H1 (cell line): ENCODE measurements around the gene HJURP. TPM values are rescaled to one million over a fixed set of nuclear protein-coding genes. Genes with fewer than 3 reads are reported as not detected.
A peak's percentile ranks its signal among the peaks of the same experiment; 100 is the strongest.

ENCODE experiments used
- CTCF ChIA-PET: fragments of 300-600 bp; sonication (Branson Sonifier 250); formaldehyde crosslinking; loops from one replicate; lab custom pipeline; 2021; ENCODE audit not compliant: partially characterized antibody; lab: Charles Lee
- POLR2A ChIA-PET: fragments of 300-600 bp; sonication (Branson Sonifier 250); formaldehyde crosslinking; loops from one replicate; lab custom pipeline; 2021; ENCODE audit warnings: inconsistent platforms; ENCODE audit not compliant: partially characterized antibody; lab: Charles Lee
- DNase-seq, 2 experiments: peaks; one replicate each; pipeline versions ENCODE4 v3.0.0 to v3.0.0-alpha.2; 2010 to 2022; ENCODE audit warnings: low spot score in 2 of 2, low read depth in 1 of 2, mixed read lengths in 1 of 2
- FAIRE-seq: peaks from 2 replicates; lab custom pipeline; 2011; peaks lifted over from hg19 to GRCh38; lab: Jason Lieb, UNC
- H2AFZ ChIP-seq: 2 replicates; pipeline ENCODE4 v1.8.1; 2012; ENCODE audit warnings: low read length, inconsistent platforms
- H2AK5ac ChIP-seq: 2 replicates; pipeline ENCODE4 v1.6.1; 2013; ENCODE audit warnings: low read depth, low read length
- H2BK120ac ChIP-seq: replicated peaks from 2 replicates; pipeline ENCODE3; 2013; ENCODE audit warnings: low read depth, low read length, inconsistent platforms
- H2BK12ac ChIP-seq: 2 replicates; pipeline ENCODE4 v1.6.1; 2013; ENCODE audit warnings: low read depth, low read length
- H2BK15ac ChIP-seq: 2 replicates; pipeline ENCODE4 v1.6.1; 2013; ENCODE audit warnings: low read length
- H2BK20ac ChIP-seq: 2 replicates; pipeline ENCODE4 v1.6.1; 2013; ENCODE audit warnings: low read length
- H2BK5ac ChIP-seq: 2 replicates; pipeline ENCODE4 v1.6.1; 2013; ENCODE audit warnings: low read depth, low read length
- H3K14ac ChIP-seq: 2 replicates; pipeline ENCODE4 v1.6.1; 2013; ENCODE audit warnings: inconsistent platforms; ENCODE audit not compliant: insufficient read length
- H3K18ac ChIP-seq: 2 replicates; pipeline ENCODE4 v1.6.1; 2013; ENCODE audit warnings: low read length; ENCODE audit errors: extremely low read depth
- H3K23ac ChIP-seq: 2 replicates; pipeline ENCODE4 v1.6.1; 2013; ENCODE audit warnings: inconsistent platforms; ENCODE audit not compliant: insufficient read length
- H3K23me2 ChIP-seq: 2 replicates; pipeline ENCODE4 v1.6.1; 2013; ENCODE audit warnings: low read depth, low read length
- H3K27ac ChIP-seq: 2 replicates; pipeline ENCODE4 v1.6.1; 2011; ENCODE audit warnings: low read depth, low read length, inconsistent platforms
- H3K27me3 ChIP-seq, 4 experiments: replicated peaks in 1 of 4; 1 replicate in 1 of 4; 2 replicates in 3 of 4; pipeline versions ENCODE4 v1.6.1 to v1.8.1; 2011 to 2013; ENCODE audit warnings: low read length in 3 of 4, mild to moderate bottlenecking in 3 of 4, inconsistent platforms in 2 of 4, mixed read lengths in 2 of 4, moderate library complexity in 1 of 4; ENCODE audit not compliant: control insufficient read depth in 3 of 4, insufficient read depth in 3 of 4; ENCODE audit errors: extremely low read depth in 1 of 4
- H3K36me3 ChIP-seq, 4 experiments: 2 replicates each; pipeline versions ENCODE4 v1.6.1 to v1.8.1; 2011 to 2013; ENCODE audit warnings: mild to moderate bottlenecking in 4 of 4, low read length in 3 of 4, moderate library complexity in 2 of 4, control low read depth in 1 of 4, inconsistent platforms in 1 of 4; ENCODE audit not compliant: insufficient read depth in 4 of 4, control insufficient read depth in 2 of 4
- H3K4ac ChIP-seq: replicated peaks from 2 replicates; pipeline ENCODE3; 2013; ENCODE audit warnings: low read length, low read depth, mixed read lengths, inconsistent platforms; ENCODE audit not compliant: insufficient read length
- H3K4me1 ChIP-seq, 4 experiments: replicated peaks in 1 of 4; 1 replicate in 1 of 4; 2 replicates in 3 of 4; pipeline versions ENCODE4 v1.6.1 to v1.8.1; 2011 to 2013; ENCODE audit warnings: low read length in 3 of 4, inconsistent platforms in 2 of 4, mixed read lengths in 1 of 4; ENCODE audit not compliant: insufficient read depth in 4 of 4, control insufficient read depth in 3 of 4
- H3K4me2 ChIP-seq, 2 experiments: 2 replicates each; pipeline versions ENCODE4 v1.6.1 to v1.8.1; 2011 to 2013; ENCODE audit warnings: low read depth in 2 of 2, low read length in 2 of 2, control low read depth in 1 of 2, inconsistent platforms in 1 of 2, mild to moderate bottlenecking in 1 of 2; ENCODE audit not compliant: insufficient read depth in 1 of 2
- H3K4me3 ChIP-seq, 4 experiments: fragments of 200-600, 300-600 bp in 1 of 4; sonication (generic), shearing (Covaris generic), sonication (Bioruptor Twin) in 1 of 4; 2 replicates each; pipeline versions ENCODE4 v1.5.1 to v1.8.1; 2011 to 2016; ENCODE audit warnings: low read length in 4 of 4, low read depth in 3 of 4, control low read depth in 2 of 4, inconsistent platforms in 2 of 4, mild to moderate bottlenecking in 2 of 4, mixed read lengths in 1 of 4, moderate library complexity in 1 of 4; ENCODE audit not compliant: insufficient read depth in 2 of 4; ENCODE audit errors: extremely low read depth in 1 of 4
- H3K56ac ChIP-seq: replicated peaks from 2 replicates; pipeline ENCODE3; 2013; ENCODE audit warnings: low read depth, mild to moderate bottlenecking, mixed read lengths, low read length, inconsistent platforms; ENCODE audit not compliant: insufficient read length
- H3K79me1 ChIP-seq: 2 replicates; pipeline ENCODE4 v1.6.1; 2013; ENCODE audit warnings: low read depth, low read length, control low read depth
- H3K79me2 ChIP-seq, 2 experiments: 2 replicates each; pipeline versions ENCODE4 v1.6.1 to v1.8.1; 2012 to 2013; ENCODE audit warnings: low read length in 2 of 2, mild to moderate bottlenecking in 2 of 2, inconsistent platforms in 1 of 2; ENCODE audit not compliant: insufficient read depth in 2 of 2, control insufficient read depth in 1 of 2
- H3K9ac ChIP-seq, 4 experiments: replicated peaks in 1 of 4; 1 replicate in 1 of 4; 2 replicates in 3 of 4; pipeline versions ENCODE4 v1.6.1 to v1.8.1; 2011 to 2013; ENCODE audit warnings: low read depth in 3 of 4, low read length in 3 of 4, control low read depth in 2 of 4, mild to moderate bottlenecking in 2 of 4, moderate library complexity in 2 of 4, inconsistent platforms in 1 of 4; ENCODE audit errors: extremely low read depth in 1 of 4
- H3K9me3 ChIP-seq, 2 experiments: 2 replicates each; pipeline versions ENCODE4 v1.6.1 to v1.8.1; 2012 to 2013; ENCODE audit warnings: mild to moderate bottlenecking in 2 of 2, moderate library complexity in 2 of 2, control low read depth in 1 of 2, inconsistent platforms in 1 of 2, low read depth in 1 of 2, low read length in 1 of 2, mixed read lengths in 1 of 2; ENCODE audit not compliant: insufficient read depth in 2 of 2
- H4K20me1 ChIP-seq, 2 experiments: replicated peaks in 1 of 2; 2 replicates each; pipeline versions ENCODE3 to v1.8.1; 2011 to 2013; ENCODE audit warnings: inconsistent platforms in 2 of 2, low read length in 2 of 2, mild to moderate bottlenecking in 1 of 2; ENCODE audit not compliant: insufficient read depth in 2 of 2, control insufficient read depth in 1 of 2
- H4K5ac ChIP-seq: 2 replicates; pipeline ENCODE4 v1.6.1; 2013; ENCODE audit warnings: low read length, low read depth, mixed read lengths, inconsistent platforms; ENCODE audit not compliant: insufficient read length
- H4K8ac ChIP-seq: 2 replicates; pipeline ENCODE4 v1.8.0; 2013; ENCODE audit warnings: mild to moderate bottlenecking, moderate library complexity, low read length, inconsistent platforms; ENCODE audit not compliant: insufficient read depth; ENCODE audit errors: extremely low read depth
- H4K91ac ChIP-seq: replicated peaks from 2 replicates; pipeline ENCODE3; 2013; ENCODE audit warnings: low read length, mixed read lengths, inconsistent platforms; ENCODE audit not compliant: insufficient read length
- BACH1 ChIP-seq: IDR thresholded peaks from 2 replicates; pipeline ENCODE4 v1.6.1; 2012; ENCODE audit warnings: low read length, improper control_type of control experiment
- CTCF ChIP-seq, 3 experiments: IDR thresholded peaks; 1 replicate in 2 of 3; 2 replicates in 1 of 3; pipeline versions ENCODE4 v1.5.1 to v1.6.1; 2011; ENCODE audit warnings: low read length in 3 of 3, mild to moderate bottlenecking in 3 of 3, inconsistent platforms in 2 of 3, low read depth in 1 of 3, moderate library complexity in 1 of 3; ENCODE audit not compliant: insufficient read depth in 1 of 3; ENCODE audit errors: control extremely low read depth in 1 of 3
- EGR1 ChIP-seq: IDR thresholded peaks from 2 replicates; pipeline ENCODE4 v1.6.1; 2011; ENCODE audit warnings: low read depth, low read length, borderline replicate concordance
- SIRT6 ChIP-seq: IDR thresholded peaks from one replicate; pipeline ENCODE4 v1.7.1; 2012; ENCODE audit warnings: low read length, inconsistent platforms
- WGBS, 2 experiments: shearing (Covaris generic) in 1 of 2; methylation state at CpG; one replicate each; pipeline versions ENCODE4 v1.1.6 to v1.1.7; 2013 to 2015; ENCODE audit warnings: low lambda C conversion rate in 2 of 2, mixed read lengths in 2 of 2, inconsistent platforms in 1 of 2, low coverage in 1 of 2, missing lambda C conversion rate in 1 of 2; ENCODE audit not compliant: insufficient replicate concordance in 2 of 2, insufficient coverage in 1 of 2, insufficient read length in 1 of 2; ENCODE audit errors: extremely low coverage in 1 of 2, missing lambda C conversion rate in 1 of 2; 5-methylcytosine and 5-hydroxymethylcytosine counted together
- long read RNA-seq, 2 experiments: library from RNA in 1 of 2; library from capped mRNA in 1 of 2; stranded (forward); transcript quantifications; one replicate each; pipeline ENCODE4 v2.0.0, GENCODE V29; 2021; ENCODE audit warnings: inconsistent platforms in 1 of 2
- polyA minus RNA-seq, 3 experiments: library from RNA; depleted of rRNA, polyadenylated mRNA; stranded (reverse); fragments of >200 nt; gene quantifications; 1 replicate in 2 of 3; 2 replicates in 1 of 3; pipeline ENCODE4 v1.2.3, GENCODE V29; 2011
- polyA plus RNA-seq, 7 experiments: library from polyadenylated mRNA; depleted of rRNA in 3 of 7; stranded (reverse) in 5 of 7; unstranded in 2 of 7; fragments of >200 nt in 5 of 7; fragments of 200-250 nt in 2 of 7; gene quantifications; 1 replicate in 5 of 7; 2 replicates in 1 of 7; 4 replicates in 1 of 7; pipeline versions ENCODE4 v1.2.1 to v1.2.3, GENCODE V29; 2011 to 2013; ENCODE audit warnings: missing spikeins in 2 of 7, mixed read lengths in 2 of 7
- total RNA-seq: library from RNA; stranded (reverse); fragmentation: NEBNext Ultra II Directional; extraction: Animal tissue kit (Norgen Biotek cat#: 25700); gene quantifications from 2 replicates; pipeline ENCODE4 v1.2.1, GENCODE V29; 2021

HJURP gene
- total RNA-seq (56.6 and 60.5 TPM in 2 replicates), polyA plus RNA-seq (2011; rRNA removed) (39.3 and 49.3 TPM in 2 replicates), polyA minus RNA-seq (2011; rRNA and poly(A)+ RNA removed) (157 and 160 TPM in 2 replicates)
- 50.9 TPM for polyA plus RNA-seq (2011; cell fraction: cytosol; rRNA removed)
- polyA plus RNA-seq (2011; cell fraction: nucleus; rRNA removed) = 97.3 TPM
- polyA plus RNA-seq (2012, experiment 1 of 2) = 37.8 to 45.6 TPM (median 39.2 TPM) in 4 replicates
- 9.4 TPM for polyA plus RNA-seq (2012, experiment 2 of 2)
- polyA plus RNA-seq (2013, experiment 1 of 2) = 42.7 TPM
- polyA plus RNA-seq (2013, experiment 2 of 2) = 40.0 TPM
- polyA minus RNA-seq (2011; cell fraction: cytosol; rRNA and poly(A)+ RNA removed) = 51.7 TPM
- 52.7 TPM for polyA minus RNA-seq (2011; cell fraction: nucleus; rRNA and poly(A)+ RNA removed)
- long read RNA-seq, experiment 1, transcript HJURP-202 (9 exons, 3,187 nt) = major isoform, 13 of 43 reads
- long read RNA-seq, experiment 1, partial matches to known transcripts = 28 of 43 reads
- long read RNA-seq, experiment 1, other reads (novel, unspliced or antisense) = 2 of 43 reads
- long read RNA-seq, experiment 2, transcript HJURP-202 (9 exons, 3,187 nt) = major isoform, 9 of 12 reads
- long read RNA-seq, experiment 2, partial matches to known transcripts = 2 of 12 reads
- long read RNA-seq, experiment 2, other reads (novel, unspliced or antisense) = 1 of 12 reads

GRCh38 chr2:233854241-233854981 lies at the start of gene HJURP:
TSS of gene HJURP (minus strand) at chr2:233854535. CDS start at chr2:233854500, 35 bp downstream.
- ChIA-PET CTCF (interaction anchor here (0.7 to 1.6 kb wide), 4 partner anchors 11 to 450 kb away, joined by 3 read pairs; no protein-coding TSS in a partner anchor), POLR2A (interaction anchor here (1.0 to 1.7 kb wide), 5 partner anchors 10 to 62 kb away, joined by 3 to 6 read pairs (median 3); no protein-coding TSS in a partner anchor)
- H3K4me2 ChIP-seq = peak within 1 kb of the TSS; percentile 87 to 94
- peaks cover 21 to 43% of the 10 kb centered on the region in 2 experiments for H3K79me2 ChIP-seq
- H3K4me1 ChIP-seq = peaks cover 0 to 5% (median 2%) of the 10 kb centered on the region in 4 experiments; a peak in 4 of 7 replicates
- peaks cover 3% of the 10 kb centered on the region; the same call in 1 of the 2 replicates for H3K79me1 ChIP-seq
- H3K27me3 ChIP-seq = no peaks in the 10 kb centered on the region; a peak in 1 of 7 replicates
- peaks cover 18 to 37% (median 20%) of the 10 kb centered on the region in 4 experiments for H3K36me3 ChIP-seq
- peak within 1 kb of the TSS; percentile 98 for H2BK5ac ChIP-seq
- peak within 1 kb of the TSS; percentile 86 for H4K91ac ChIP-seq
- WGBS, 2 experiments = 3% methylated on average over 51 of the region's 60 CpGs; no CpG with 5 or more reads in 1 of the 2 experiments
- no peak within 1 kb of the TSS for H3K23ac ChIP-seq
- H3K9me3 ChIP-seq = no peaks in the 10 kb centered on the region
- no peak within 1 kb of the TSS for H3K4ac ChIP-seq
- peak within 1 kb of the TSS; percentile 52 to 89 (median 72) for H3K9ac ChIP-seq
- H3K23me2 ChIP-seq = peaks cover 7% of the 10 kb centered on the region
- no peak within 1 kb of the TSS for H2BK120ac ChIP-seq
- no peak within 1 kb of the TSS for H2BK20ac ChIP-seq
- H3K4me3 ChIP-seq = peak within 1 kb of the TSS; percentile 92 to 99 (median 96)
- H3K14ac ChIP-seq = no peak within 1 kb of the TSS
- peak; percentile 39 for FAIRE-seq
- peak within 1 kb of the TSS; percentile 88 for H3K56ac ChIP-seq
- H4K8ac ChIP-seq = peak within 1 kb of the TSS; percentile 54
- peak within 1 kb of the TSS; percentile 95 for H3K18ac ChIP-seq
- H4K20me1 ChIP-seq = peaks cover 3 to 7% of the 10 kb centered on the region in 2 experiments
- peak within 1 kb of the TSS; percentile 91 for H4K5ac ChIP-seq
- peak within 1 kb of the TSS; percentile 40; the same call in 1 of the 2 replicates for H2BK15ac ChIP-seq
- peak; percentile 78 to 90 for DNase-seq
- H2AK5ac ChIP-seq = no peak within 1 kb of the TSS
- peak within 1 kb of the TSS; percentile 37; the same call in 1 of the 2 replicates for H2AFZ ChIP-seq
- H2BK12ac ChIP-seq = no peak within 1 kb of the TSS; the same call in 1 of the 2 replicates
- H3K27ac ChIP-seq = peak within 1 kb of the TSS; percentile 67; the same call in 1 of the 2 replicates
- TF ChIP-seq EGR1 (no peak), SIRT6 (no peak), CTCF (IDR thresholded peaks at IDR 0.05; ENCODE audit: control extremely low read depth in 1 of 3, insufficient read depth in 1 of 3, low read depth in 1 of 3, low read length in 3 of 3) (no peak), BACH1 (no peak)
